CD4-positive, alpha-beta T cell treated with Interleukin-4 for 1 hour (primary cell): Measurements from ENCODE around the gene BDH1.
"Not testable (repeated sequence)": the region's sequence is repeated elsewhere in the genome, so short reads cannot be mapped to it uniquely, and the experiment has no call there.

Source experiments
- DNase-seq, 2 donors: peaks; one replicate each; pipeline ENCODE4 v3.0.0-alpha.2; 2020 to 2022

Gene BDH1

DNA sequence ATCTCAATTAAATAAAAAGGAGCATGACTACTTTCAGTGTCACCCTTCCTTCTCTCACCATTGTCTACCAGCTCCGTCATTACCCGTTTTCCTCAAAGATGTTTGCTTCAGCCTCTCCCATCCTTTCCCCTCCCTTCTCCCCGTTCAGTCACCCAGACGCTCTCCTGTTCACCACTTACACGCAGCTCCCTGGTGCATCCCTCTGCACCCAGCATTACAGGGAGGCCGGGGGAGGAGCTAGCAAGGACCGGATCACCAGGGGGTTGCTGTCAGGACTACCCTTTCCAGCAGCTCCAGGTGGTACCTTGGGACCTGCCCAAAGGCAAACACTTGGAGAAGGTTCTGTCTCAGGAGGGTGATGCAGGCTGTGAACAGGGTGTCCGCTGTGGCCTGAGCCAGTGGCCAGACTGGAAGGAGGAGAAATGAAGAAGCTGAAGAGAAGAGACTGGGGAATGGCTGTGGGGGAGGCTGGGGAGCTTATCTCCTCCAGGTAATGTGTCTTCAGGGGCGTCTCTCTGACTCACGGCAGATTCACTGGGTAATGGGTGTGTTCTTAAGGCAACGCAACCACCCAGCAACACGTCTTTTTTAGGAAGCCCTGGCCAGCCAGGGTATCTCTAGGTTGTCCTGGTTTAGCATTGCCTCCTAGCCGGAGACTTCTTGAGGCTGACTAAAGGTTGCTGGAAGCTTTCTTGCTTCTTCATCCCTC is 21.8 kb upstream of the BDH1 start:
- no peak for DNase-seq

DNA sequence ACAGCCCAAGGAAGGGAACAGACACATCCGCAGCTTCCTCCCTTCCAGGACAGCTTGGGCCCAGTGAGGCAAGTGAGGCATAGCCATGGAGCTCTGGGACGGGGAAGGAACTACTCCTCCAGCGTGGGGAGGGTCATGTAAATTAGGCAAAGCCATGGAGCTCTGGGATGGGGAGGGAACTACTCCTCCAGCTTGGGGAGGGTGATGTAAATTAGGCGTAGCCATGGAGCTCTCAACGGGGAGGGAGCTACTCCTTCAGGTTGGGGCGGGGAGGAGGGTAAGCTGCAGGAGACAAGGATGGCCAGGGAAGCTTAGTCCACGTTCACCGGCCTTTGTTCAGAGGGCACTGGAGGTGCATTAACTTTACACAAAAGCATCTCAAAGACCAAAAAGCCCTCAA is 21.1 kb upstream of the BDH1 start:
- DNase-seq: no peak

DNA sequence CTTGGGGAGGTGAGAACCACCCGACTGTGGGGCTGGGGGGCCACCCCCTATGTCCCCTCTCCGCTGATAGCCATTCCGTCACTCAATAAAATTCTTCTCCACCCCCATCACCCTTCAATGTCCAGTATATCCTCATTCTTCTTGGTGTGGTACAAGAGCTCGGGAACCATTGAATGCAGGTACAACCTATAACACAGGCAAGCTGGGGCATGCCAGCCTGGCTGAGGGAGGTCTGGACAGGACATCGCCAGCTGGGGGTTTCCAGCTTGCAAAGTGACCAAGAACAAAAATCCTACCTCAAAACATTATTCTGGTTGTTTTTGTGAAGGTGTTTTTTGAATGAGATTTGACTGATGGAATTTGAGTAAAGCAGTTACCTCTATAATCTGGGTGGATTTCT is 19.6 kb upstream of the BDH1 start:
- DNase-seq: no peak

DNA sequence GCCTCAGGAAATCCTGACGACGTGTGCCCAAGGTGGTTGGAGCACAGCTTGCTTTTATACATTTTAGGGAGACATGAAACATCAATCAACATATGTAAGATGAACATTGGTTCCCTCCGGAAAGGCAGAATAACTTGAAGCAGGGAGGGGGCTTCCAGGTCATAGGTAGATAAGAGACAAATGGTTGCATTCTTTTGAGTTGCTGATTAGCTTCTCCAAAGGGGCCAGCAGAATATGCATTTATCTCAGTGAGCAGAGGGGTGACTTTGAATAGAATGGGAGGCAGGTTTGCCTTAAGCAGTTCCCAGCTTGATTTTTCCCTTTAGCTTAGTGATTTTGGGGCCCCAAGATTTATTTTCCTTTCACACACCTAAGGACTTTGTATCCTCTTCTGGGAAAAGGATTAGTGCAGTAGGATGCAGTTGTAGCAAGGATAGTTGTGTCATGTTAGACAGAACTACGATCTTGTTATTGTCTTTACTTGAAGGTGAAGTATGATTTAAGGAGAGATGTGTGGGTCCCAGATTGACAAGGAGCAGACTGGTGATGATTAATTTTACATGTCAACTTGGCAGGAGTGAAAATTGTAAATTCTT is 18.7 kb upstream of the BDH1 start:
- DNase-seq: not testable (repeated sequence)

DNA sequence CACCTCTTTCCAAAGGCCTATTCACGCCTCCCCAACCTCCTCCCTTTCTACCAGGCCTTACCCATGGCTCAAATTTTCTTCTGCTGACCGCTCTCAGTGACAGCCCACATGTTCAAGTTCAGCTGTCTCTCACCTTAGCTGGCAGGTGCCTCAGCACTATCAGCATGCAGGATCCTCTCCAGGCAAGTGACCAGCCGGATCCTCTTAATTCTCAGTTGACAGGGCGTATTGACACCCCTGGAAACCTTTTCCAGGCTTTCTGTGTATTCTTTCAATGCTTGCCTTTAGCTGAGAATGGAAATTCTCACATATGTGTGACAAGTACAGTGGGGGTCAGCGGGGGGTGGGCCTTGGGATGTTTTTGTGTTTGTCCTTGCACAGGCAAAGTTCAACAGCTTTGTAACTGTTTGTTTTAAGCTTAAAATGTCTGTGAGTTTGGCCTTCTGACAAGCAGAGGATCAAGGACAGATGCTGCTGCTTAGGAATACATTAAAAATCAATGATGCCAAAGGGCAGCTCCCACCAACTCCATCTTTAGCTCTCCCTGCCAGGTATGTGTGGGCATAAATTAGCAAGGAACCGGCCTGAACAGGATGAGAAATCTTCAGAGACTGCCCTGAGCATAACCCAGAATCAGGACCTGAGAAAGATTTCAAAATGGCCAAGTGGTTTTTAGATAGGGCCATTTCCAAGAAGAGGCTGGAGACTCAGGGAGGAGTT is 17.4 kb upstream of the BDH1 start:
- no peak for DNase-seq

DNA sequence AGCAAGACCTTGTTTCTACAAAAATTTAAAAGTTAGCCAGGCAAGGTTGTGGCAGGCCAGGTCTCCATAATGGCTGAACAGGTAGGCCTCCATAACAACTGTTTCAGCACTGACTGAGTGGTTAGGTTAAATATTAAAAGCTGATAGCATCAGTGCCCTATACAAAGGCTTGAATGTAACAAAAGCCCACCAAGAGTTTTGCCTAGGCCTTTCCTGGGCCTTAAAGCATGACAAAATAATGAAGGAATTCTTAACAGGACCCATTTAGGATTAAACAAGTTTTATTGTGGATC is 16.1 kb upstream of the BDH1 start:
- DNase-seq: not testable (repeated sequence)

DNA sequence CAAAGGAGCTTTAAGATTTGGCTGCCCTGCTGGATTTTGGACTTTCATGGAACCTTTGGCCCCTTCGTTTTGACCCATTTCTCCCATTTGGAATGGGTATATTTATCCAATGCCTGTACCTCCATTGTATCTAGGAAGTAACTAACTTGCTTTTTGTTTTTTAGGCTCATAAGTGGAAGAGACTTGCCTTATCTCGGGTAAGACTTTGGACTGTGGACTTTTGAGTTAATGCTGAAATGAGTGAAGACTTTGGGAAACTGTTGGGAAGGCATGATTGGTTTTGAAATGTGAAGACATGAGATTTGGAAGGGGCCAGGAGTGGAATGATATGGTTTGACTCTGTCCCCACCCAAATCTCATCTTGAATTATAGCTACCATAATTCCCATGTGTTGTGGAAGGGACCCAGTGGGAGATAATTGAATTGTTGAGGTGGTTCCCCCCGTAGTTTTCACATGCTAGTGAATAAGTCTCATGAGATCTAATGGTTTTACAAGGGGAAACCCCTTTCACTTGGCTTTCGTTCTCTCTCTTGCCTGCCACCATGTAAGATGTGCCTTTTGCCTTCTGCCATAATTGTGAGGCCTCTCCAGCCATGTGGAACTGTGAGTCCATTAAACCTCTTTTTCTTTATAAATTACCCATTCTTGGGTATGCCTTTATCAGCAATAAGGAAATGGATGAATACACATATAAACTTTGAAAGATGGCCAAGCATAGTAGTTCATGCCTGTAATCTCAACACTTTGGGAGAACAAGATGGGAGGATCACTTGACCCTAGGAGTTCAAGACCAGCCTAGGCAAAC is 15.5 kb upstream of the BDH1 start:
- DNase-seq: not testable (repeated sequence)

DNA sequence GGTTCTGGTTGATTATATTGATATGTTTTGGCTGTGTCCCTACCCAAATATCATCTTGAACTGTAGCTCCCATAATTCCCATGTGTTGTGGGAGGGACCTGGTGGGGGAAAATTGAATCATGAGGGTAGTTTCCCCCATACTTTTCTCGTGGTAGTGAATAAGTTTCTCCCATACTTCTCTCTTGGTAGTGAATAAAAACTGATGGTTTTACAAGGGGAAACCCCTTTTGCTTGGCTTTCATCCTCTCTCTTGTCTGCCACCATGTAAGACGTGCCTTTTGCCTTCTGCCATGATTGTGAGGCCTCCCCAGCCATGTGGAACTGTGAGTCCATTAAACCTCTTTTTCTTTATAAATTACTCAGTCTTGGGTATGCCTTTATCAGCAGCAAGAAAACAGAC is 13.7 kb upstream of the BDH1 start:
- not testable (repeated sequence) for DNase-seq

DNA sequence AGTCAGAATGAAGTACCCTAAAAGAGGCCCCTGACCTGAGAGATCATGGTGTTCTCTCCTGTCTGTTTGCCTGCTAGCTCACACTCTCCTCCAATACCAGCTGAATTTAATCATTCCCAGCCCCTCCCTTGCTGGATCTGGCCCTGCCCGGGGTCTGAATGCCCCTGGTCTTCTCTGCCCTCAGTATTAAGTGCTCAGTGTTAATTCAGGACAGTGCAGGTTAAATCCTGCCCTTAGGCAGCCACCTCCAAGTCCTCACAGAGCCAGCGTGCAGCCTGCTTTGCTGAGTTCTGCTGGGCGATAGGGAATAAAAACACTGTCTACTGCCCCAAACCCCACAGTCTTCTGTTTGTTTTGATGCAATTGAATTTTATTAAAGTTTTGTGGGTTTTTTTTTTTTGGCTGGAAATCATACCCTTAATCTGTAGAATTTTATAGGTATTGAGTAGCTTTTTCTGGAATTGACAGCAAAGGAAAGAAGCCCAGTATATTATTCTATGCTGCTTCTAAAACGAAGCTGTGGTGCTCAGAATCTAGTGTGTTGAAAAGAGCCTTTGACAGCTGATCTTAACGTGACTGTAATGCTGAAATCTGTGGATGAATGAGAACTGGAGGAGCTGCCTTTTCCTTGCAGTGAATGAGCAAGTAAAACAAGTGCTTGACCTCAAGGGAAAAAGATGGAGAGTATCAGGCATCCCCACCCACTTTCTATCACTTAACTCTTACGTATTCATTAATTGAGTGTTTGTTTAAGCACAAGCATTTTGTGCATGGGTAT is 12.3 kb upstream of the BDH1 start:
- no peak for DNase-seq

DNA sequence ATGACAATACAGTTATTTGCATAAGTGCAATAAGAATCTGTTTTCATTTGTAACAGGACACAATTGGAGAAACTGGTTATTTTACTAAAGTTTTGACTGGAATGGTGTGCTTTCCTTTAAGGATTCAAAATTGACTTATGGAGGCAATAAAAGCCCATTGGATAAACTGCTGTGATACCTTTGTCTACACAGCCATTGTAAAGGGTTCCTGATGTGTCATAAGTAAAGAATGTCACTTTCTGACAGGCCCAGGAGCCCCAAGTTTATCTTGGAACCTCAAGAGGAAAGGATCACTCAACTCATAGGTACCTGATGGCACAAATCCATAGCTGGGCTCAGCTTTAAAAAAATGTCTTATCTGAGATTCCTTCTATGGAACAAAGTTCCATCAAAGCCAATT is 10.4 kb upstream of the BDH1 start:
- not testable (repeated sequence) for DNase-seq

DNA sequence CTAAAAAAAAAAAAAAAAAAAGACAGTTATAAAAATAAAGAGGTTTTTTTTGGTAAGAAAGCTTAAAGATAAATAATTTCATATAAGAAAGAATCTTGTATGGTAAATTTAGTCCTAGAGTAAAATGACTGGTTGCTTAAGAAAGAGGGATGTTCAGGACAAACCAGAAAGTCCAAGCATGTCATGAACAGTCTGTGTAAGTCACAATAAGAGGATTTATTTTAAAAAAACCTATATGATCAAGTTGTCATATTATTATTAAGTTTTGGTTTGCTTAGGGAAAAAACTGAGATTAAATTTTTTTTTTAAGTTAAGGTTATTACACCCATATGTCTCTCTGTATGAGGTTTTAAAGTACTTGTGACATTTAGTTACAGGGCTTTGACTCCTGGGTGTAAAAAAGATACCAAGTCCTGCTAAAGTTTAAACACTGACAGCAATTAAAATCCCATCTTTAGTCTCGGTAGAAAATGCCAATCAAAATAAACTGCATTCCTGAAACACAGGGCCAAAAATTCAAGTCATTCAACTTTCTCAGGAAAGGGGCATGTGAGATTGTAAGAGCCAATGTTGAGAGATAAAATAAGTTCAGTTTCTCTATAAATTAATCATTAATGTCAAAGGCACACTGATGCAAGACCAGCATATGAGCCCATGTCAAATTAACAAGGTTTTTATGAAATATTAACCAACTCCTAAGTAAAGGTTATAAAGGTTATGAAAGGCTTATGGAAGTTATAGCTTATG is 8.5 kb upstream of the BDH1 start:
- no peak for DNase-seq

DNA sequence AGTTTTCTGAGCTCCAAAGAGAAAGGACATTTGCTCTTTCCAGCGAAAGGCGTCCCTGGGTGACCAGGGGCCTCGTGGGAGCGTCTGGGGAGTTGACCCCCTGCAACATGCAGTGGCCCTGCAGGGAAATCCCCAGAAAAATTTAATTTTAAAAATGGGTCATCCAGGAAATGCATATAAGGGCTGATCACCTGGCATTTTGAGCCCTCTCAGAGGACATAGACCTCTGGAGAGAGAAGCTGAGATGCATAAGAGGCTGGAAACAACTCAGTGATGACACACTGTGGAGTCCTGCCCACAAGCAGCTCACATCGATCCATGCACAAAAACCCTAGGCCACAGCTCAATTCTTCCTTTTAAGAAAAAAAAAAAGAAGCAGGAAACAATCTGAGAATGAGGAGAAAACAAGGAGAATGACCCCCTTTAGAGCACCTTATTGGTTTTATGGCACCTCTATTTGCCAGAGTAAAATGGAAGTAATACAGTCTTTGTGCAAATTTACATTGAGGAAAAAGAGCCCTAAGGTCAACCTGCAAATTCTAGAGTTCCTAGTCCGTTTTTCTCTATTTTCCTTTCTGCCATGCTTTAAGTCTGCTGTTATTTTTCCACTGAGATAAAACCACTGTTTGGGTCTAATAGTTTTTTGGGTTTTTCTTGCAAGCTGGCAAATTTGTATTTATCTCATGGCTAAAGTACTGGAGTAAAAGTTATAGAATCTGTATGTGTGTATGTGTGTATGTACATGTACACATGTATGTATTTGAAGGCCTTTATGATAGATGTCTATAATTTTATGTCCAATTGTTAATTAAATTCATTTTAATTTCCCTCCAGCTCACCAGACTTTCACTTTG is 6.9 kb upstream of the BDH1 start:
- DNase-seq: no peak

DNA sequence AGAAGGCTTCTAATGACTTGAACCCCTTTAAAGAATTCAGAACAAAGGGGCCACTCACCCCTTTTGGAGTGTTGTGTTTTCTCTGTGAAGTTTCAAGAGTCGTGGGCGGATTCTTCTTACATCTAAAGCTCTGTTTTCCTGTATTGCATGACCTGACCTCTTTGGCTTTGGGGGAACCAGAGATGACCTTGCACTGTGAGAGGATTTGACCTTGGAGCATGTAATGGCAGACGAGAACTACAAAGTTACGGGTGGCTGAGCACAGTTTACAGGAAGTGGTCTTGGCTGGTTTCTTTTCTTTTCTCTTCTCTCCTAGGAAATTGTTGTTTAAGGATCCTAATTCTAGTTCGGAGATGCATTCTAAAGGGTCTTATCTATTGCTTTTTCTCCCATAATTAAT is 6.2 kb upstream of the BDH1 start:
- no peak for DNase-seq

DNA sequence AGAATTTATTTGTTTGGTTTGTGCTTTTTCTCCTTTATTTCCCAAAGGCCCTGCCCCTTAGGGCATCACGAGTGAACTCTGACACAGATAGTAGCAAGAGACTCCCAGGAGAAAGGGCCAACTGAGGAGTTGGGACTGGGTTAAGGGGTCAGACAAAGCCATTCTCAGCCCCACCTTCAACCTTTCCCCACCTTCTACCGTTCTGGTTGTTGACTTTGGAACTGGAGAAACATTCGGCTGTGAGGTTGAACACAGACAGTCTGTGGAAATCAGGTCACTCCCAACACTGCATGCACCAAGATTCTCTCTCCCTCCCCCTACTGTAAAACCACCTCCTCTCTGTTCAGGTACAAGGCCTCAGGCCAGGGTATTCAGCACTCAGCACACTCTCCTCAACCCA is 3.9 kb upstream of the BDH1 start:
- no peak for DNase-seq

DNA sequence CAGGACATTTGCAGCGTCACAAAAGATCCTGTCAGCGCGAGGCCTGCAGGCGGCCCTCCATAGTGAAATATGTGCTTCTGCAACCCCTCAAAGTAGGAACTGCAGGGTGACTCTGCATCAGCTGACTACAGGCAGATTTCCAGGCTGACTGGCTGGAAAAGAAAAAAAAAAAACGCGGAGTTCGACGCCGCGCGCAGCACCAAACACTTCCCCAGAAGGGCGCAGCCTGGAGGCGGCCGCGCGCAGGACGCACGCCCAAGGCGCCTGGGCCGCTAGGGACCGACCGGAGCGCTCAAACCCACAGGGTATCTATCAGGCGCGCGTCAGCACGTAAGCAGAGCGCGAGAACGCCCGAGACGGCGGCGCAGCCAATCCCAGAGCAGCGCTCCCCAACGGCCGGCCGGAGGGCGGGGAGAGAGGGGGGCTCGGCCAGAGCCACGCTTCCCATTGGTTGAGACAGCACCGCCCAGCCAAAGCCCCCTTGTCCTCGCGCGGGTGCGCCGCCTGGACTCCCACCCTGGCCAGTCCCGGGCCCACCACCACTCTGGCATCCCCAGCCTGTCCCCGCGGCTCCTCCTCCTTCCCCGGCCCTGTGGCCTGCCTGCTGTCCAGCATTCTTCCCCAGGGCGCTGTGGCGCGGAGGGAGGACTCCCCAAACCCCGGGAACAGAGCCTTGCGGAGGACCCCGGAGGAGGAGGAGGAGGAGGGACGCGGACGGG is 1.0 kb downstream of the BDH1 start:
- peak; percentile 92 to 93 for DNase-seq

DNA sequence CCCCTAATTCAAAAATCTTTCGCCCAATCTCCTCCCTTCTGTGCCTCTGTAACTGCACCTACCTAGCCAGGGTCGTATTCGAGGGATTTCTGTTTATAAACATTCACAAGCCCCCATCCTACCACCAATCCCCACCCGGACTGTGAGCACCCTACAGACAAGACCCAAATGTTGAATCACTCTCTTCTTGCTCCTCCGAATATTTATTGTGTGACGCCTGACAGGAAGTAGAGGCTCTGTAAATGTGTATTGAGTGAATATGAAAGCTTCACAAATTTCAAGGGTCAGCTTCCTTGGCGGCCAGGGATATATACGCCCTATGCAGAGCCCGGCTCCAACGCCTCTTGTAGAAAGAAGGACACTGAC is 1.6 kb downstream of the BDH1 start:
- DNase-seq: no peak

DNA sequence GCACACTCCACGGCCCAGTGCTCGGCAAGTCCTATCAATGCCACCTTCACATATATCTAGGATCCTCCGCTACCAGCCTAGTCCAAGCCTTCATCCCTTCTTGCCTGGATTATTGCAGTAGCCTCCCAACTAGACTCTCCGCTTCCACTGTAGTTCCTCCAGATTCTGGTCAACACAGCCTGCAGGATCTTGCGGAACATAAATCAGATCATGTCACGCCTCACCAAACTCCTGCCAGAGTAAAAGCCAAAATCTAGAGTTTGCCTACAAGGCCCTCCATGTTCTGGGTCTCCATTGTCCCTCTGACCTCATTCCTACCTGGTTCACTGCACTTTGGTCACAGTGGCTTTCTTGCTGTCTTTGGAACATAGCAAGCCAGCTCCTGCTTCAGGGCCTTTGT is 3.6 kb downstream of the BDH1 start:
- DNase-seq: no peak

DNA sequence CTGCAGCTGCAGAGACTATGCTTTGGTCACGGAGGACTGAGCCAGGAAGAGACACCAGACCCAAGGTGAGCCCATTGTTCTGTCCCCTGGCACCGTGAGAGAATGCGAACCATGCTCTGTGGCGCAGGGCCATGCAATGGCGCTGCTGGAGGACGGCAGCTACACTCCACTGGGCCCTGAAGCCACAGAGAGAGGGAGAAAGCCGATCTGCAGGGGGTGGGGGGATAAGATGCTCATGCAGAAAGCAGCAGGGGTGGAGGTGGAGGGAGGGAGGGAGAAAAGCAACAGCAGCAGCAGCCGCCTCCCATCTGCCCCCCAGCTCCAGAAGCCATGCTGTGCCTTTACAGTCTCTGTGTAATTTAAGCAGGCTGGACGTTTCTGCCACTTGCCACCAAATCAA is 5.3 kb downstream of the BDH1 start:
- no peak for DNase-seq

DNA sequence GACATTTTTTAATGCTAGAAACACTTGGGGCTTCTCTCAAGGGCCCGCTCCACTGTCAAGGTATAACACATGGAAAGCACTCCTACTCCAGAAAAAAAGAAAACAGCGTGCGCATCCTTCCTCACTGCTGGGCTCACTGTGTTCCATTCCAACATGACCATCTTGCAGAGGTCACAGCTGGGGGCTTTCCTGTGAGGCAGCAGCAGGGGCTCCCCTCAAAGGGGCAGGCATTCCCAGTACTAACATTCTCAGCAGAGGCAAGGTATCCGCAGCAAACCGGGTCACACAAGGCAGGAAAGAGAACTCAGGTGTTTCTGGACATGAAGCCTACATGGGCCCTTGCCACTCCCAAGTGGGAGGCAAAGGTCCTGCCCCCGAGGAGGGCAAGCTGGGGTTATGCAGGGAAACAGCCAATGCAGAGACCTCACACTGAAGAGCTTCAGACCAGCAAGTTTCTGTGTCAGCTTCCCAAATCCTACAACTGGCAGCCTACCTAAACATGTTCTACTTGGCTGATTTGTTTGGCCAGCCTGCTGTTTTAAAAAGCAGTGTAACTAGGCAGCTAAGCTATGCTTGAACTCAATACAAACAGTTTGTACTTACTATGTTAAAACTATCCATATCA is 6.4 kb downstream of the BDH1 start:
- DNase-seq: no peak
